Breast epithelium (tissue), 3 donors: ENCODE results near the gene MLH1.

Experiments
- POLR2A ChIP-seq: fragments of 450-650 bp; IDR thresholded peaks from one replicate; pipeline ENCODE4 v1.6.1; 2016; ENCODE audit warnings: antibody characterized with exemption, mild to moderate bottlenecking, moderate library complexity
- POLR2AphosphoS5 ChIP-seq, 3 donors: sonication (generic); formaldehyde crosslinking; IDR thresholded peaks; one replicate each; pipeline ENCODE4 v1.6.1; 2017; ENCODE audit warnings: antibody characterized with exemption in 3 of 3
- TF ChIP-seq, protein P1 (sequence below), 3 donors: fragments of 450-650 bp; IDR thresholded peaks; one replicate each; pipeline ENCODE4 v1.5.1; 2016 to 2017; ENCODE audit warnings: antibody characterized with exemption in 3 of 3, mild to moderate bottlenecking in 3 of 3, moderate library complexity in 3 of 3

DNA sequence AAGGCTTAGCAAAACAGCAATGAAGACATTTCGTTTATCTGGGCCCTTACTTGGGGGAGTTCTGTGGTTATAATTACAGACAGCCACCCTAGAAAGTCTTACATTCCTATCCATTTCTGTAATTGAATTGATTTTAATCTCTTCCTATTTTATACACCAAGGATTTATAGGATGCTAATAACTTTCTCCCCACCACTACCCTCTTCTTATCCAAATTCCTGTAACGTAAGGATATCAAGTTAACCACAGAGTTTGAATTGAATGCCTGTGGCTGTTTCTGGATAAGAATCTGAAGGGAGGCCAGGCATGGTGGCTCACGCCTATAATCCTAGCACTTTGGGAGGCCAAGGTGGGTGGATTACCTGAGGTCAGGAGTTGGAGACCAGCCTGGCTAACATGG, 78.6 kb downstream of the MLH1 start:
- TF ChIP-seq, protein P1, sequence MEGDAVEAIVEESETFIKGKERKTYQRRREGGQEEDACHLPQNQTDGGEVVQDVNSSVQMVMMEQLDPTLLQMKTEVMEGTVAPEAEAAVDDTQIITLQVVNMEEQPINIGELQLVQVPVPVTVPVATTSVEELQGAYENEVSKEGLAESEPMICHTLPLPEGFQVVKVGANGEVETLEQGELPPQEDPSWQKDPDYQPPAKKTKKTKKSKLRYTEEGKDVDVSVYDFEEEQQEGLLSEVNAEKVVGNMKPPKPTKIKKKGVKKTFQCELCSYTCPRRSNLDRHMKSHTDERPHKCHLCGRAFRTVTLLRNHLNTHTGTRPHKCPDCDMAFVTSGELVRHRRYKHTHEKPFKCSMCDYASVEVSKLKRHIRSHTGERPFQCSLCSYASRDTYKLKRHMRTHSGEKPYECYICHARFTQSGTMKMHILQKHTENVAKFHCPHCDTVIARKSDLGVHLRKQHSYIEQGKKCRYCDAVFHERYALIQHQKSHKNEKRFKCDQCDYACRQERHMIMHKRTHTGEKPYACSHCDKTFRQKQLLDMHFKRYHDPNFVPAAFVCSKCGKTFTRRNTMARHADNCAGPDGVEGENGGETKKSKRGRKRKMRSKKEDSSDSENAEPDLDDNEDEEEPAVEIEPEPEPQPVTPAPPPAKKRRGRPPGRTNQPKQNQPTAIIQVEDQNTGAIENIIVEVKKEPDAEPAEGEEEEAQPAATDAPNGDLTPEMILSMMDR (IDR thresholded peaks at IDR 0.05) = no peak
- no peak for TF ChIP-seq POLR2A
- TF ChIP-seq POLR2AphosphoS5 (IDR thresholded peaks at IDR 0.05) = no peak
